KOPT-K1 (cell line): Measurements from ENCODE around the gene CEP78.

Experiments used
- H3K27ac ChIP-seq: fragments of 200-600 bp; sonication (generic); 2 replicates; pipeline ENCODE4 v1.5.1; 2016; ENCODE audit warnings: antibody characterized with exemption, mild to moderate bottlenecking, low read depth, low read length; ENCODE audit not compliant: poor library complexity, severe bottlenecking
- H3K36me3 ChIP-seq: fragments of 200-600 bp; sonication (generic); 2 replicates; pipeline ENCODE4 v1.5.1; 2017; ENCODE audit warnings: antibody characterized with exemption, mild to moderate bottlenecking, low read length, moderate library complexity; ENCODE audit not compliant: insufficient read depth
- H3K9me3 ChIP-seq: fragments of 200-600 bp; sonication (generic); 2 replicates; pipeline ENCODE4 v1.5.1; 2017; ENCODE audit warnings: antibody characterized with exemption, low read length, mild to moderate bottlenecking; ENCODE audit not compliant: insufficient read depth, poor library complexity, severe bottlenecking

CEP78 gene

DNA sequence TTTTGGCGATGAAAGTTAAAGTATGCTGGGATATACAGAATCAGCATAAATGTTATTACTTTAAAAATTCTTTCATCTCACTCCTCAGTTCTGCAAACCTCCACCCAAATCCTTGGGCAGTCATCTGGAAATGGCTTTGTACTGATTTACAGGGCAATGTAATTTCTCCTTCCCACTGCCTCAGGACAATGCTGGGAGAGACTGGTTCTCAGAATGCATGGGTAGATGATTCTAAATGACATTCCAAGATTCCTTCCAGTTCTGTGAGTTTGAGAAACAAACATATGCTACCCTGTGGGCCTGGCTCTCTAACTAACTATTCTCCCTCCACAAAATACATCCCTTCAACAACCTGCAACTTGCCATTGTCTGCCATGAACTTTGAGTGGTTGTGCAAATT is 53.6 kb downstream of the CEP78 start:
- H3K36me3 ChIP-seq: no peaks in the 10 kb centered on the region
- no peaks in the 10 kb centered on the region for H3K9me3 ChIP-seq
- H3K27ac ChIP-seq: no peak overlapping the region

DNA sequence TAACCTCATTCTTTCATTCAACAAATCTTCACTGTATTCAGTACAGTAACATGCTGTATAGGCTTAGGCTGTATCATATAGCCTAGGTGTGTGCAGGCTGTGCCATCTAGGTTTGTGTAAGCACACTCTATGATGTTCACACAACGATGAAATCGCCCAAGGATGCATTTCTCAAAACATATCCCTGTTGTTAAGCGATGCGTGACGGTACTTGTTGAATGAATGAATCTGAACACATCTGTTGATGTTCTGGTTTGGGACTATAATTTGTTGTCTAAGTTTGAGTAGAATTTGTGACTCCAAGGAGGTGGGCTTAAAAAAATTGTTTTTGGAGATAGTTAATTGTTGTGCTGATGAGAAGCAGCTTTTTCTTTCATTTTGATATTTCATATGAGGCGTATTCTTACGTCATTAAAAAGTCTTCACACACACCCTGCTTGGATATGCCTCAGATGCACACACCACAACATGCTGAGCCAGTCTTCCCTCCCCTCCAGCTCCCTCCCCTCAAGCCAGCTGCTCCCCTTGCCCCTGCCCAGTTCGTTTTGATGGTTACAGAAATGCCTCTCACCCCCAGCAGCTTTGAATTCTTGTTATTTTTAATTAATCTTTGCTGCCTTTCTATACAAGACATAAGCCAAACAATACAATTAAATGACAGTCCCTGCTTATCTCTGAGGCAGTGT is 55.5 kb downstream of the CEP78 start:
- Histone ChIP-seq H3K27ac (no peak overlapping the region), H3K36me3 (no peaks in the 10 kb centered on the region), H3K9me3 (no peaks in the 10 kb centered on the region)

DNA sequence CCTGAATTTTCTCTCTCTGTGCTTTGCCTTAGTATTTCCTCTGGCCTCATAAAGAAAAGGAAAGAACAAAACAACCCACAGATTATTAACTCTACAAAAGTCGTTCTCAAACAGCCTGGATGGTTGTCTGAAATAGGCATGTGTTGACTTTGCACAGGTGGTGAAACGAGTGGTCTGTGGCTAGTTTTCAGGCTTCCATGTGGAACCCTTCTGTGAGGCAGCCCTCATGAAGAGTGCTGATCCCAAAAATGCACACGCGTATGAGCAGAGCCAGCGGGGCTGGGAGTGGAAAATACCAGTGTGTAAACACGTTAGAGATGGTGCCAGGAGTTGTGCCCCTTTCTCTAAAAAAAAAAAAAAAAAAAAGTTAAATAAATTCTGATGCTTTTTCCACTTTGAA is 56.2 kb downstream of the CEP78 start:
- Histone ChIP-seq H3K36me3 (no peaks in the 10 kb centered on the region), H3K27ac (no peak overlapping the region)

DNA sequence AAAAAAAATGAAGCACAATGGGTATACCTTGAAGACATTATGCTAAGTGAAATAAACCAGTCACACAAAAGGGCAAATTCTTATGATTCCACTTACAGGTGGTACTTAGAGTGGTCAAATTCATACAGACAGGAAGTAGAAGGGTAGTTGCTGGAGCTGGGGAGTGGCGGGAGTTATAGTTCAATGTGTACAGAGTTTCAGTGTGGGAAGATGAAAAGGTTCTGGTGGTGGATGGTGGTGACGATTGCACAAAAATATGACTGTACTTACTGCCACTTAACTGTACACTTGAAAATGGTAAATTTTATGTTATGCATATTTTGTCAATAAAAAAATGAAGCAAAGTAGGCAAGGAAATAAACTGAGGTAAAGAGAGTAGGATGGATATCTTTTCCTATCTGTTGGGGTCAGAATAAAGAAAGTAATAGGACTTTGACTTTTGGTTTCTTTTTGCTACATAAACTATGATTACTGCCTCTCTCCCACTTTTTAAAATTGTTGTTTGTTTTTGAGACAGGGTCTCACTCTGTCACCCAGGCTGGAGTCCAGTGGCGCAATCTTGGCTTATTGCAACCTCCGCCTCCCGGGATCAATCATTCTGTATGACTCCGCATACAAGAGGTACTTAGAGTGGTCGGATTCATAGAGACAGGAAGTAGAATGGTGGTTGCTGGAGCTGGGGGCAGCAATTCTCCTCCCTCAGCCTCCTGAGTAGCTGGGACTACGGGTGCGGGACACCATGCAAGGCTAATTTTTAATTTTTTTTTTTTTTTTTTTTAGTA is 57.0 kb downstream of the CEP78 start:
- H3K9me3 ChIP-seq: no peaks in the 10 kb centered on the region
- no peaks in the 10 kb centered on the region for H3K36me3 ChIP-seq
- peak overlapping the region; percentile 64 for H3K27ac ChIP-seq

More for the DNA sequence above, 56.2 kb downstream of the CEP78 start:
- no peaks in the 10 kb centered on the region for H3K9me3 ChIP-seq

DNA sequence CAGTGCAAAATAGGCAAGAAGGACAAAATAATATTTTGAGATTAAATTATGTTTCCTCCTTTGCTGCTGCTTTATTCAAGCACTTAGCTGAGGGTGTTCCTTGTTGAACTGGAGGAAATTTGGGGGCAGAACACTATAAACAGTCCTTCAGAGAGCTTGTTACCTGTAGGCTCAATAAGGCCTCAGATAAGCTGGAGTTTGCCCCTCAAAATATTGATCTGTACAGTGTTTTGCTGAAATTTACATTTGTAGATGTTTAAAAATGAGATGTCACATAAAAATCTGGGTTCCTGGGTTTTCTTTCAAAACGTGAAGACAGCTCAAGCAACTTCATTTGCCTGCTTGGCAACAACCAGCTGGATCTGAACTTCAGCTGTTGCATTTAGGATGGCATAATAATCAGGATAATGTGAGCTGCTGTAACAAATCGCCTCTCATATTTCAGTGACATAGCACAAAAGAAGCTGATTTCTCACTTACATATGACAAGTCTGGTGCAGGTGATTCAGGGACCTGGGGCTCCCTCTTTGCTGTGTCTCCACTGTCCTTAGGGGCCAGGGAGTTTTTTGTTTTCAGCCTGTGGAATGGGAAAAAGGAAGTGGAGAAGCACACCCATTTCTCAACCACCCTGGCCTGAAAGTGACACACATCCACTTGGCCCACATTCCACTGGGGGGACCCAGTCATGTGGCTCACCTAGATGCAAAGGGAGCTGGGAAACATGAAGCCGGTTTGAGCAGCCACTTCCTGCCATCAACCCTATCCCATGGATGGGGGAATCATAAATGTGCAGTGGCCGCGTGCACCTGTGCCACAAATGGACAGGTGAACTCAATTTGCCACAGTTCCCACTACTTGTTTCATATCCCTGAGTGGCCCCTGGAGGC is 58.7 kb downstream of the CEP78 start:
- Histone ChIP-seq H3K9me3 (no peaks in the 10 kb centered on the region), H3K27ac (no peak overlapping the region), H3K36me3 (no peaks in the 10 kb centered on the region)

DNA sequence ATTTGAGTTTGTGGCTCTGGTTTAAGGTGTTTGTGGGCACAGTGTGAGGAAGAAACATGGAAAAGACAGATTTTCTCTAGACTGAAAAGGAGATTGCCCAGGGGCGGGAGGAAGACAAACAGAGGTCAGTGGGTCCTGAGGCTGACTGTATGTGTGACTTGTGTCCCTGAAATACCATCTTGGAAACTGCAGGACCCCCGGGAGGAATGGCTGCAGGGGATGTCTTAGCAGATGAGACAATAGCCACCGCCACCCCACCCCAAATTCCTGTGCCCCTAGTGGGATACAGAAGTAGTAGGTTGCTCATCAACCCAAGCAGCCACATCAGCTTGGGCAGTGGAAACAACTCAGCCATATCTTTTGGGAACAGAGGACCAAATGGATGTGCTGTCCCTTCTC is 59.3 kb downstream of the CEP78 start:
- Histone ChIP-seq H3K9me3 (no peaks in the 10 kb centered on the region), H3K36me3 (peaks cover 4% of the 10 kb centered on the region), H3K27ac (no peak overlapping the region)

DNA sequence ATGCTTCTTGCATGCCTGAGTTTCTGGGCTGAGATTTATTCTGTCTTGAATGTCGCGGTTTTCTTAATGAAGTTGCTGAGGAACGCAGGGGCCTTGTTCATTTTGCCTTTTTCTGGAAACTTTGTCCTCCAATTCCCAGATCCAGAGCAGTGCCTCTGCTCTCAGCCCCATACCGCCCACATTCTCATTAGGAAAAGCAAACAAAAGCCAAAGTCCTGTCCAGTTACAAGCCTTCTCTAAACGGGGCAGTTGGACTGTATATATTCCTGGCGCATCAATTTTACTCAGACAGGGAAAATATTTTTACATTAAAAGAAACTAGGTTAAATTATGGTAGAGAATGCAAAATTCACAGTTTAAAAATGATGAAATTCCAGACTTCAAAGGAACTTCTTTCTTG is 59.9 kb downstream of the CEP78 start:
- Histone ChIP-seq H3K9me3 (no peaks in the 10 kb centered on the region), H3K36me3 (peaks cover 10% of the 10 kb centered on the region), H3K27ac (no peak overlapping the region)

DNA sequence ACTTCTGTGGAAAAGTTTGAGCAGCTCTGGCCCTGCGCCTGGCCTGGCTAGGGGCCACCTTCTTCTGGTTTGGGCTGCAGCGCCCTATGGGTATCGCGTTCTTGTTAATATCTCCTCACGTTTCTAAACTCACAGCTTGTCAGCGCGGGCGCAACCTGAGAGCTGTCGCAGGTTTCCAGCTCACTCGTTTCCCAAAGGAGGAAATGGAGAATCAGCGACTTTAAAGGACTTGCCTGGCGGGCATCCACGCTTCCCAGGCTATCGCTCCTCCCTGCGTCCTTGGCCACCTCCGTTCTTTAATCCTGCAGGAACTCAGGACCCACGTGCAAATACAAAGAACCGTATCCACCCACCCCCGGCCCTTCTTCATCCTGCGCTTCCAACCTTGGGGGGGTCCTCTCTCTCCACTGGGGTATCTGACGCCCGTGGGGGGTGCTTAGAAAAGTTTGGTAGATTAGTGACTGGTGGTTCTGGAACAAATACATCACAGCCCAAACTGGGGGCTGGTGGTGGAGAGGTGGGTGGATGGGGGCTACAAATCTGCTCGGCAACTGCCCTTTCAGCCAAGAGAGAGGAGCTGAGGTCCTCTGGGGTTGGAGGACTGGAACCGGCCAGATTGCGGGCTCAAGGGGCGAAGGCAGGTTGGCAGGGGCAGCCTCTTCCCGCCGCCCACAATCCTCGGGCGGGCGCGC is 60.5 kb downstream of the CEP78 start:
- Histone ChIP-seq H3K27ac (peak overlapping the region; percentile 90), H3K9me3 (no peaks in the 10 kb centered on the region), H3K36me3 (peaks cover 16% of the 10 kb centered on the region)

DNA sequence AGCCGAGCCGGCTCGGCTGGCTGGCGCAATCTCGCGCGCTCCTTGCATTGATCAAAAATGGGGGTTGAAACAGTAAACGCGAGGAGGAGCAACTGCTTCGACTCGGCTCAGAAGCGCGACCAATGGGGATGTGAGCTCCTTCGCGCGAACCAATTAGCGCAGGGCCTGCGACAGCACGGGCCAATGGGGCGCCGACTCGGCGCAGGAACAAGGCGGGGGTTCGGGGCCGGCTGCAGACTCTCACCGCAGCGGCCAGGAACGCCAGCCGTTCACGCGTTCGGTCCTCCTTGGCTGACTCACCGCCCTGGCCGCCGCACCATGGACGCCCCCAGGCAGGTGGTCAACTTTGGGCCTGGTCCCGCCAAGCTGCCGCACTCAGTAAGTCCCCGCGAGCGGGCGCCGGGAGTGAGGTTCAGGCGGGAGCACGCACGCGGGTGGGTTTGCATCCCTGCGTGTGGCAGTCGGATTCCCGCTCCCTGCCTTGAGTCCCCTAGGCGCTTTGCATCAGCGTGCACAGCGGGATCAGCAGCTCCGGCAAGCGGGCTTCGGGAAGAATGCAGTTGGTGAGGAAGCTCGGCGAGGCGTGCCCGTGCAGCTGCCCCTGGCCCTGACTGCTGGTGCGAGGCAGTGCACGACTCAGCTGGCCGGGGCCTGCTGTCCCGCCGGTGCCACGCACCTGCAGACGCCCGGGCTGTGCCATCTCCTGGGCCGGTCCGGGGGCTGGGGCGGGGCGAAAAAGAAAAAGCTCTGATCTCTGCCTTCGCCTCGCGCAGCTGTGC is 61.2 kb downstream of the CEP78 start, which contains the start of gene PSAT1:
Gene PSAT1, plus strand, starts transcription at position 233 of the 779 bp plus-strand sequence. Its CDS starts 86 bp downstream, at position 319.
- peak within 1 kb of the TSS; percentile 90 for H3K27ac ChIP-seq
- peaks cover 23% of the 10 kb centered on the region for H3K36me3 ChIP-seq
- H3K9me3 ChIP-seq: no peaks in the 10 kb centered on the region

DNA sequence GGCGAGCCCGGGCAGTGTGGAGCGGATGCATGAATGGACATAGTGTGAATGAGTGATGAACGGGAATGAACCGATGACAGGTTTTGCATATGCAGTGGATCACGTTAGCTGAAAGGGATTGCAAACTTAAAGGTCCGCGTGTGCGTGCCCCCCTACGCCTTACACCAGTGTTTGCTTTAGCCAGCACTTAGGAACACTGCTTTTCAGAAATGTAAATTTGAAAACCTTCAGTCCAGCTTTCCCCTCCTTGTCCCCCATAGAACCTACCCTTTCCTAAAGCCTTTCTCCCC is 61.7 kb downstream of the CEP78 start:
- Histone ChIP-seq H3K36me3 (peaks cover 29% of the 10 kb centered on the region), H3K27ac (peak overlapping the region; percentile 90)

DNA sequence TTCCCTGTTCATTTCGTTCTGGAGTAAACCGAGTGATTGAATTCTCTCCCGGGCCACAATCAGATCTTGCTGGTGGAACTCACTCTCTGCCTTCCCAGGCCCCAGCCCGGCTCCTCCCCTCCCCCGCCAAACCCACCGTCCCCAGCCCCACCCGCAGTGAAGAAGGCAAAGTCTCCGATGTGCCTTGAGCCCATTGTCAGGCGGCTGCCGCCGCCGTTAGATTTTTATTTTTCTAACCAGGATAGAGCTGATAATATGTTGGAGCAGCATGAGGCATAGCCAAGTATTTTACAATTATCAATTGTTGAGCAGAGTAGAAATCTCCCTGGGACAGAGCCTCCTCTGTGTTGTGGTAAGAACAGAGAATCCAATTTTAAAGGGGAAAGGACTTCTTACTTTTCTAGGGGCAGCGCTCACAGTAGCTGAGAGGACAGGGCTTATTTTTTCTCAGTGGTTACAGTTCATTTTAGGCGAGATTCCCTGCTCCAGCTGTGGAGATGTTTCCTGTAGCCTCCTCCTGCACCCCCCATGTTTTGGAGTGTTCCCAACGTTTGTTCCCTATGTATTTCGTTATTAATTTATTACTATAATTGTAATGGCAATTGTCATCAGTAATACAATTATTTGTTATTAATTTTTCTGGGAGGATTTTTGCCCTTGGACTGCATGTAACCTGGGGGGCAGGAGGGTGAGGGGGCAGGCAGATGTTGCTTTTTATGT is 62.3 kb downstream of the CEP78 start:
- Histone ChIP-seq H3K36me3 (peaks cover 35% of the 10 kb centered on the region), H3K9me3 (no peaks in the 10 kb centered on the region), H3K27ac (peak overlapping the region; percentile 90)

More for the DNA sequence above, 61.7 kb downstream of the CEP78 start:
- H3K9me3 ChIP-seq: no peaks in the 10 kb centered on the region

DNA sequence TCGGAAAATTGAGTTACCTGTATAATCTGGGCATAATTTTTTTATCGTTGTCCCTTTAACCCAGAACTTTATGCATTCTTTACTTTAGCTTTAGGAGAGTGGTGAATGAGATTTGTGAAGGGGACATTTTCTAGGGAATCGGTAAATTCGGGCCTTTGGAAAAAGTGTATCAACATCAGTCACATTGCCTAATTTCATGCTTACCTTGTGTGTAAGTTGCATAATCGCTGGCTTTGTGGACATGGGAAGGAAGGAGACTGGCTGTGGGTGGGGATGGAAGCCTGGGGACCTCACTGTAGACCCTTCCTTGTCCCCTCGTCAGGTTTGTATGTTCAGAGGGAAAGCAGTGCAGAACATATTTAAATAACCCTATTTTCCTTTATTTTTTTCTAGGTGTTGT is 64.3 kb downstream of the CEP78 start:
- H3K36me3 ChIP-seq: peaks cover 55% of the 10 kb centered on the region
- H3K27ac ChIP-seq: no peak overlapping the region

DNA sequence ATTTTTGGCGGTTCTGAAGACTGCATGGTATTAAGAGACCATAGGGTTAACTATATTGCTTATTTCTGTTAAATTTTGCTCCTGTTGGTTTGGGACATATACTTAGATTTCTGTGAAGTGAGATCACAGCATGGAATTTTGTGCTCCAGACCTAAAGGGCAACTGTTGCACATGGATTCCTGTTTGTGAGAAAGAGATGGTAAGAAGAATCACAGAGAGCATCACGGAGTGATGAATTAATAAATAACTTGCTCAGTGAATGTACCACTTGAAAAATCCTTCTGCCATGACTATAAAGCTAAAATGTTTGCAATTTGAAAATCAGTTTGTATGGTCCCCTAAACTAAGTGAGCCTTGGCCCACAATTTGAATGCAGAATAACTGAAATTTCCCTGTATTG is 65.6 kb downstream of the CEP78 start:
- Histone ChIP-seq H3K9me3 (no peaks in the 10 kb centered on the region), H3K36me3 (peaks cover 67% of the 10 kb centered on the region), H3K27ac (no peak overlapping the region)

More for the DNA sequence above, 64.3 kb downstream of the CEP78 start:
- H3K9me3 ChIP-seq: no peaks in the 10 kb centered on the region
